GM21723 (cell line): ENCODE data around the gene SPIRE1.
A peak's percentile ranks its signal among the peaks of the same experiment; 100 is the strongest.
"Not testable (repeated sequence)": the region's sequence is repeated elsewhere in the genome, so short reads cannot be mapped to it uniquely, and the experiment has no call there.

Experiments used
- ATAC-seq: cut with Tn5 transposase; IDR thresholded peaks from one replicate; pipeline ENCODE4 v1.9.1; 2021; ENCODE audit warnings: mild to moderate bottlenecking, moderate library complexity; ENCODE audit not compliant: unreplicated experiment

The SPIRE1 gene

DNA sequence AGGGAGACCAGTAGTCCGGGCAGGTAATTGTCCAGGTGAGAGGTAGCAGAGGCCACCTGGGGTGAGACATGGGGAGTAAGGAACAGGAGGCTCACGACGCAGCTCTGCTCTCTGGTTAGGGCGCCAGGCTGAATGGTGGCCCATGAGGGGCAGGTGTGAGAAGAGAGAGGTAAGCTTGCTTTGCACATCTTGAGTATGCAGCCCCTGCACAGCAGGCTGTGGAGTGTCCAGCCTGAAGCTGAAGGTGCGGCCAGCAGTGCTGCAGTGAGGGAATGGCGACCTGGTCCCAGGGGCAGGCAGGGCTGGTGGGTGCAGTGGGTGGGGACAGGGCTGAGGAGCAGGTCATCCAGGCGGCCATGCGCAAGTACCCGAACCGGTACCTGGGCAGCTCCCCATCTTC lies 234.5 kb downstream of the SPIRE1 start:
- no peak for ATAC-seq

GRCh38 chr18:12422936-12423335 lies 235.0 kb downstream of the SPIRE1 start:
- no peak for ATAC-seq

- no peak for ATAC-seq
These were observed 236.2 kb downstream of the SPIRE1 start for GRCh38 chr18:12421732-12422131.

GRCh38 chr18:12420821-12421421 lies 237.0 kb downstream of the SPIRE1 start:
- ATAC-seq, result no peak

GRCh38 chr18:12417687-12418086 lies 240.2 kb downstream of the SPIRE1 start:
- no peak for ATAC-seq

GRCh38 chr18:12416098-12416729 lies 241.7 kb downstream of the SPIRE1 start:
- no peak for ATAC-seq

- no peak for ATAC-seq
These were observed 246.5 kb downstream of the SPIRE1 start for GRCh38 chr18:12411456-12411855.

GRCh38 chr18:12410747-12411146 lies 247.2 kb downstream of the SPIRE1 start:
- not testable (repeated sequence) for ATAC-seq

- ATAC-seq, result no peak
These were observed 247.8 kb downstream of the SPIRE1 start for GRCh38 chr18:12410081-12410481.

DNA sequence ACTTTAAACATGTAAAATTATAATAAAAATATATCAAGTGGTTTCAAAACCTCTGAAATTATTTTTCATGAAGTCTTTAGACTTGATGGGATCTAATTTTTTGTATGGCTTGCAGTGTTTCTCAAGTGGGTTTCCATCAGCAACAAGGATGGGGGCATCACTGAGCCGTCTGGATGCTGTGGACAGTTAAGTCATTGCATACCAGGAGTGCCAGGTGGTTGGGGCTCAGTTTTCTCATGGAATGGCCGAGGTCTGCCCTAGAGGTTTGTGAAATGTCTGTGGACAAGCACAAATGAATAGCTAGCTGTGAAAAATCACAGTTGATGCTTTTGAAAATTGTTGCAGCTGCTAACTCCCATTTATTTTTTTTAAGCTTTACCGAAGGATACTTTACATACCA lies 248.4 kb downstream of the SPIRE1 start:
- no peak for ATAC-seq

GRCh38 chr18:12408247-12408869 lies 249.5 kb downstream of the SPIRE1 start:
- peak; percentile 25 for ATAC-seq

- ATAC-seq, result no peak
These were observed 251.4 kb downstream of the SPIRE1 start for GRCh38 chr18:12406371-12407111.

- no peak for ATAC-seq
These were observed 252.8 kb downstream of the SPIRE1 start for GRCh38 chr18:12405066-12405465.

DNA sequence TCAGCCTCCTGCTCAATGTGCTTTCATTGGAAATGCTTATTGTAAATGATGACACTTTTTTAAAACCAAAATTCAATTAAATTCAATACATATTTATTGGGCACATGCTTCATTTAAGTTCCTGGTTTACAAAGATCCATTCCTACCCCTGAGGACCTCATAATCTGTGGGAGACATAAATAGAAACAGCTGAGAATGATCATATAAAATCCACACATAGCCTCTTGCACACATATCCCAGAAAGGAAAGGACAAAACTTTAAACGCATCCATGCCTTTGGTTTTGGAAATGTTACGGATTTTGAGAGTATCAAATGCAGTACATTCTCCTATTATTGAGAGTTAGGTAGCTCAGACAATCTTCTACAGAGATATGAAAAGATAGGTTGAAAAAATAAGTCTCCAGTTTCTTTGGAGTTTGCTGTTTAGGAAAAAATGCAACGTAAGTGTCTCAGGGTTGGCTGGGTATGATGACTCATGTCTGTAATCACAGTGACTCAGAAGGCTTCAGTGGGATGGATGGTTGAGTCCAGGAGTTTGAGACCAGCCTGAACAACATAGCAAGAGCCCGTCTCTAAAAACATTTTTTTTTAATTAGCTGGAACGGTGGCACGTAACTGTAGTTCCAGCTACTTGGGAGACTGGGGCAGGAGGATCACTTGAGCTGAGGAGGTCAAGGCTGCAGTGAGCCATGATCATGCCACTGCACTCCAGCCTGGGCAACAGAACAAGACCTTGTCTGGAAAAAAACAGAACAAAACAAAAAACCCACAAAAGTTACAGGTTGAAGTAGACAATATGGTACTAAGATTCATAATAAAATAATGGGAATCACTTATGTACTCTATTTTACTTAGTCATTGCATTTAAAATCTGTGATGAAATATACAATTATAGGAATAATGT lies 254.1 kb downstream of the SPIRE1 start:
- ATAC-seq, result no peak

DNA sequence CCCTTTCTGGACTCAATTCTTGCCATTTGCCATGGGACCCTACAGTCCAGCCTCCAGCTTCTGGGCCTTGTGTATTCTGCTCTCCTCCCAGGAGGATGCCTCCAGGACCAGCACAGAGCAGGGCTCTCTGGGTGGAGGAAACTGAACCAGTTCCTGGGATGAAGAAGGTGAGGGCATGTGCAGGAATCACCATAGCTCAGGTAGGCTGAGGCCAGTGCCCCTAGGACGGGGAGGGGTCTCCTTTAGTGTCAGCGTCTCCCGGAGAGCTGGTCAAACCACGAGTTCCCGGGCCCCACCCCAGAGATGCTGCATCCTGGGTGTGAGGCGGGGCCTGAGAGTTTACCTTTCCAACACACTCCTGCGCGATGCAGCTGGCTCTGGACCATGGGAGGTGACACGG lies 256.0 kb downstream of the SPIRE1 start:
- no peak for ATAC-seq

DNA sequence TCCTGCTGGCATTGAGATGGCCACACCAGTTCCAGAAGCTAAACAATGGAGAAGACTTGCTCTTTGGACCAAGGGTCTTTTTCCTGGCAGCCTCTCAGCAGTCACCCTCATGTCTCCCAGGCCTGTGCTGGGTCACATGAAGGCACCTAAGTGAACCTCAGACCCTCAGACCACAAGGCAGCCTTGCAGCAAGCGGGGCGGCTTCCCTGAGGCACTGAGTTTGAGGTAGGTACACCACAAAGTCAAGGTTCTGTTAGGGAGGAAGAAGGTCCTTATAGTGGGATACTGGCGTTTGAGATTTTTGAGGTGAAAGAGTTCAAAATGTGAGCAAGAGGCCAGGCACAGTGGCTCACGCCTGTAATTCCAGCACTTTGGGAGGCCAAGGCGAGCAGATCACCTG lies 258.7 kb downstream of the SPIRE1 start:
- ATAC-seq, result no peak

DNA sequence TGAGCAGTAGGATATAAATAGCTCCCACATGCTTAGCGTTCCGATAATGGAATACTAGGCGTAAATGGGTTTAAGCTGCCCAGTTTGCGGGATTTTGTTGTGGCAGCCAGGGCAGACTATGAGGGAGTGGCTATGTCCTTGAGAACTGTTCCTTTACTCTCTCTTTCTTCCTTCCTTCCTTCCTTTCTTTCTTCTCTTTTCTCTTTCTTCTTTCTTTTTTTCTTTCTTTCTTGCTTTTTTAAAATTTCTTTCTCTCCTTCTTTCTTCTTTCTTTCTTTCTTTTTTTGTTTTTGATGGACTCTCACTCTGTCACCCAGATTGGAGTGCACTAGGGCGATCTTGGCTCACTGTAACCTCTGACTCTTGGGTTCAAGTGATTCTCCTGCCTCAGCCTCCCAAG lies 259.3 kb downstream of the SPIRE1 start:
- no peak for ATAC-seq

DNA sequence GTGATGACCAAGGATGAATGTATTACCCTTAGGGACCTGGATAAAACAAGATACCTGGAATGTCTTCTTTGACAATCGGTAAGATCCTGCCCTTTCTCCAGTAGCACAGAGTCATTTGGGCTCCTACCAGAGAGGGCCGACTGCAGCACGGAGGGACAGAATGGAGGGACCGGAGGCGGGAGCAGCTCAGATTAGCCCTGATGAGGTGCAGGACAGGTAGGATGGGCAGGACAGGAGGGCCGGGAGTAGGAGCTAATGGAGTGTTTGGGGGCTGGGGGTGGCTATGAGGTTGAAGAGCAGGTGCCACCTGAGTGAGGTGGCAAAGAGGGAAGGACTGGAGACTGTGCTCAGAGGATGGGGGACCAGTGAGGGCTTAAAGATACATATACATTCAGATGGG lies 260.1 kb downstream of the SPIRE1 start:
- ATAC-seq, result no peak

GRCh38 chr18:12397254-12397653 lies 260.7 kb downstream of the SPIRE1 start:
- ATAC-seq, result no peak
